Central memory CD8-positive, alpha-beta T cell (primary cell): Measurements from ENCODE around the gene OSBPL2.

Experiments used
- ATAC-seq: fragments of 150-1000 bp; cut with Tn5 transposase; replicated peaks from 2 replicates; pipeline ENCODE4 v1.10.0; 2022; ENCODE audit warnings: mild to moderate bottlenecking, moderate FRiP score, moderate number of reproducible peaks; ENCODE audit not compliant: poor library complexity, severe bottlenecking; ENCODE audit errors: extremely low read depth
- DNase-seq, 2 donors: peaks; one replicate each; pipeline ENCODE4 v3.0.0; 2021; ENCODE audit warnings: low spot score in 2 of 2
- H3K27ac Mint-ChIP-seq: one replicate; pipeline ENCODE4 v1.8.0; 2022; ENCODE audit warnings: low read depth, mild to moderate bottlenecking, moderate library complexity, mixed read lengths
- H3K27me3 Mint-ChIP-seq: one replicate; pipeline ENCODE4 v1.8.0; 2022; ENCODE audit warnings: mixed read lengths
- H3K36me3 Mint-ChIP-seq: one replicate; pipeline ENCODE4 v1.8.0; 2022; ENCODE audit warnings: mild to moderate bottlenecking, moderate library complexity, mixed read lengths; ENCODE audit not compliant: insufficient read depth
- H3K4me1 Mint-ChIP-seq: one replicate; pipeline ENCODE4 v1.8.0; 2022; ENCODE audit warnings: mixed read lengths
- H3K4me3 Mint-ChIP-seq: one replicate; pipeline ENCODE4 v1.8.0; 2022; ENCODE audit warnings: mild to moderate bottlenecking, moderate library complexity, mixed read lengths
- H3K9me3 Mint-ChIP-seq: one replicate; pipeline ENCODE4 v1.8.0; 2022; ENCODE audit warnings: mixed read lengths

OSBPL2 gene

DNA sequence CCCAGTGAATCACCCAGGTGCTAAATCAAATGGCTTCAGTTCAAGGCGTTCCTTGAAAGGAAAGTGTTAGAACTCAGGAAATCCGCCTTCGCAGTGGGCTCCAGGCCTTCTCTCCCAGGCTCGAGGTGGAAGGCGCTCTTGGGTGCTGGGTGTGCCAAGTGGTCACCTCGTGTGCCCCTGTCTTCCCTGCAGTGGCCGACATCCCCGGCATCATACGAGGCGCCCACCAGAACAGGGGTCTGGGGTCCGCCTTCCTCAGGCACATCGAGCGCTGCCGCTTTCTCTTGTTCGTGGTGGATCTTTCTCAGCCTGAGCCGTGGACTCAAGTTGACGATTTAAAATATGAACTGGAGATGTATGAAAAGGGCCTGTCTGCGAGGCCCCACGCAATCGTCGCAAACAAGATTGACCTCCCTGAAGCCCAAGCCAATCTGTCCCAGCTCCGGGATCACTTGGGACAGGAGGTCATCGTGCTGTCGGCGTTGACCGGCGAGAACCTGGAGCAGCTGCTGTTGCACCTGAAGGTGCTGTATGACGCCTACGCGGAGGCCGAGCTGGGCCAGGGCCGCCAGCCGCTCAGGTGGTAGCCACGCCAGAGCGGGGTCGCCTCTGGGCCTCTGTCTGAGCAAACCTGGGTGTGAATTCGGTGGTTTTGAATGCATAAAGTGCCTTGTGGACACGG is 37.7 kb upstream of the OSBPL2 start:
- no peaks in the 10 kb centered on the region for H3K9me3 Mint-ChIP-seq
- DNase-seq = no peak
- H3K27ac Mint-ChIP-seq = no peak overlapping the region
- peaks cover 37% of the 10 kb centered on the region for H3K36me3 Mint-ChIP-seq
- no peak for ATAC-seq
- no peak overlapping the region for H3K4me3 Mint-ChIP-seq
- no peaks in the 10 kb centered on the region for H3K27me3 Mint-ChIP-seq
- H3K4me1 Mint-ChIP-seq = no peaks in the 10 kb centered on the region

GRCh38 chr20:62201173-62202082 is 36.9 kb upstream of the OSBPL2 start:
- ATAC-seq (no peak), DNase-seq (no peak)
- Mint-ChIP-seq H3K9me3 (no peaks in the 10 kb centered on the region), H3K27me3 (no peaks in the 10 kb centered on the region), H3K36me3 (peaks cover 31% of the 10 kb centered on the region), H3K4me1 (no peaks in the 10 kb centered on the region), H3K27ac (peak overlapping the region; percentile 26), H3K4me3 (no peak overlapping the region)

GRCh38 chr20:62202083-62202395 is 36.3 kb upstream of the OSBPL2 start:
- peaks cover 26% of the 10 kb centered on the region for H3K36me3 Mint-ChIP-seq

GRCh38 chr20:62202676-62203377 is 35.5 kb upstream of the OSBPL2 start:
- no peak overlapping the region for H3K4me3 Mint-ChIP-seq
- H3K9me3 Mint-ChIP-seq = no peaks in the 10 kb centered on the region
- H3K36me3 Mint-ChIP-seq = peaks cover 23% of the 10 kb centered on the region
- no peaks in the 10 kb centered on the region for H3K4me1 Mint-ChIP-seq
- DNase-seq (no peak), ATAC-seq (no peak)
- no peak overlapping the region for H3K27ac Mint-ChIP-seq
- H3K27me3 Mint-ChIP-seq = no peaks in the 10 kb centered on the region

More at GRCh38 chr20:62202083-62202395, 36.3 kb upstream of the OSBPL2 start:
- Mint-ChIP-seq H3K27ac (peak overlapping the region; percentile 26), H3K9me3 (no peaks in the 10 kb centered on the region), H3K4me3 (no peak overlapping the region), H3K4me1 (no peaks in the 10 kb centered on the region), H3K27me3 (no peaks in the 10 kb centered on the region)
- DNase-seq (no peak), ATAC-seq (no peak)

GRCh38 chr20:62203378-62204030 is 34.8 kb upstream of the OSBPL2 start:
- Mint-ChIP-seq H3K4me3 (no peak overlapping the region), H3K27ac (no peak overlapping the region), H3K36me3 (peaks cover 20% of the 10 kb centered on the region), H3K9me3 (no peaks in the 10 kb centered on the region), H3K27me3 (no peaks in the 10 kb centered on the region), H3K4me1 (no peaks in the 10 kb centered on the region)
- DNase-seq (no peak), ATAC-seq (no peak)

DNA sequence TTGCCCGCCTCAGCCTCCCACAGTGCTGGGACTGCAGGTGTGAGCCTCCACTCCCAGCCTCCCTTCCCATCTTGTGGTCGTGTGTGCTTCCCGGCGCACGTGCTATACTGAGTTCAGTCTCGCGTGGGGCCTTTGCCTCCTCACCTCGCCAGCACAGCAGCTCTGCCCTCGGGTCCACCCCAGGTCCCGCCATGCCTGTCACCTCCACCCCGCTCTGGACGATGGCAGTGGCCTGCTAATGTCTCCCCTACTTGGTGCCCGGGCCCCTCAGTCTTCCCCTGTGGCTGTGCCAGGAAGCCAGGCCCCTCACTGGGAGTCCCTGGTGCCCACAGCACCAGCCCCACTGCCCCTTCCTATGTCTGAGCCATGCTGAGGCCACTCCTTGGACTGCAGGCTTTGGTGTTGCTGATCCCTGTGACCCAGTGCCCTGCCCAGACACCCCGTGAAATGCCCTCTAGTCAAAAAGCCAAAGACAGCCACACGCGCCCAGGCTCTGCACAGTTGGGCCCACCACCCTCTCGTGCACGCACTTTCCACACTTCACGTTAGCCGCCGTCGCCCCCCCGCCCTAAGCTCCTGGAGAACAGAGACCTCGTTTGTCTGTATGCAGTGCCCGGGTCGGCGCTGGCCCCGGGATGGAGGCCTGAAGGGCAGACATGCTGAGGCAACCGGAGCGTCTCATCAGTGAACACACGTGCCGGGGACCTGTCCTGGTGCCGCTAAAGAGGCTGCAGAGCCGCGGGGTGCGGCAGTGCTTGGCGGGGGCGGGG is 32.5 kb upstream of the OSBPL2 start:
- DNase-seq (no peak), ATAC-seq (no peak)
- Mint-ChIP-seq H3K9me3 (no peaks in the 10 kb centered on the region), H3K27ac (no peak overlapping the region), H3K27me3 (no peaks in the 10 kb centered on the region), H3K36me3 (peaks cover 4% of the 10 kb centered on the region), H3K4me1 (no peaks in the 10 kb centered on the region), H3K4me3 (no peak overlapping the region)

DNA sequence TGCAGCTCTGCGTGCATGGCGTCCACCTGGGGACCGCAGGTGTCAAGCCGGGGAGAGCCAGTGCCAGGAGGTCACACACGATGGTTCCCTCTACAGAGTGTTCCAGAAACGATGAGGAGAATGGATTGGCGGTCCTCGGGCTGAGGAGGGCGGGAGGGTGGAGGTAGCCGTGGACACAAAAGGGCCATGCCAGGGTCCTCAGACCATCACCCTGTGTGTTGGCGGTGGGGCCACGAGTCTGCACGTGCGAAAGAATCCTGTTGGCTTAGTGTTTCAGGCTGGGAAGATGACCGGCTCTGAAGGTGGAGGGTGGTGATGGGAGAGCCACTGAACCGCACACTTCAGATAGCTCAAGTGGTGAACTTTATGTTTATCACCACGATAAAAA is 31.9 kb upstream of the OSBPL2 start:
- H3K4me3 Mint-ChIP-seq = no peak overlapping the region
- H3K4me1 Mint-ChIP-seq = no peaks in the 10 kb centered on the region
- H3K36me3 Mint-ChIP-seq = peaks cover 4% of the 10 kb centered on the region

DNA sequence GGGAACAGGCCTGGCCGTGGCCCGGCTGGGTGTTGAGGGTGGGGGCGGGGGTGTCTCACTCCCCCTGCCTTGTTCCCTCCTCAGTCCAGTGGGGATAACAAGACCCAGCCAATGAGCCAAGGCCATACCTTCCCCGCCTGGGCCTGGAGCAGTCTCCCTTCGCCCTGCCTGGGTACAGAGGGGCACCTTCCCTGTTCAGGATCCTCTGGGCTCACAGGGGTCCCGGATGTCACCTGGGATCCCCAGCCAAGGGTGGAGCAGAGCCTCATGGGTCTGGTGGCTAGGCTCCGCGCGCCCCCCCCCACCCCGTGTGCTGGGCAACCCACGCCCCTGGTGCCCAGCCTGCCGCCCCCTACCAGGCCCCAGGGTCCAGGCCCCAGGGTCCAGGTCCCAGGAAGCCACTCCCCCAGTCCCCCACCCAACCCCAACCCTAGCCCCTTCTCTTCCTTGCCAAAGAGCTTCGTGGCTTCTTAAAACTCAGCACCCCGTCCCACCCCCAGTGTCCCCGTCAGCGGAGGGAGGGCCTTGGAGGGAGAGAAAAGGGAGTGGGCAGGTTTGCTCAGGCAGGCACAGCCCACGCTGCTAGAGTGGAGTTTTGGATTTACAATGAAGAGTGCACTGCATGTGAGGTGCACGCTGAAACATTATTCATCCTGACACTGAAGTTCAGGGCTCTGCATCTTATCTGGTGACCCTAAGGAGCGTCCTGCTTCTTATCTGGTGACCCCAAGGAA is 30.1 kb upstream of the OSBPL2 start:
- DNase-seq (no peak), ATAC-seq (no peak)
- Mint-ChIP-seq H3K4me1 (no peaks in the 10 kb centered on the region), H3K4me3 (no peak overlapping the region), H3K9me3 (no peaks in the 10 kb centered on the region), H3K36me3 (no peaks in the 10 kb centered on the region), H3K27me3 (no peaks in the 10 kb centered on the region), H3K27ac (no peak overlapping the region)

More for the DNA sequence above, 31.9 kb upstream of the OSBPL2 start:
- DNase-seq (no peak), ATAC-seq (no peak)
- no peak overlapping the region for H3K27ac Mint-ChIP-seq
- H3K27me3 Mint-ChIP-seq = no peaks in the 10 kb centered on the region
- no peaks in the 10 kb centered on the region for H3K9me3 Mint-ChIP-seq

DNA sequence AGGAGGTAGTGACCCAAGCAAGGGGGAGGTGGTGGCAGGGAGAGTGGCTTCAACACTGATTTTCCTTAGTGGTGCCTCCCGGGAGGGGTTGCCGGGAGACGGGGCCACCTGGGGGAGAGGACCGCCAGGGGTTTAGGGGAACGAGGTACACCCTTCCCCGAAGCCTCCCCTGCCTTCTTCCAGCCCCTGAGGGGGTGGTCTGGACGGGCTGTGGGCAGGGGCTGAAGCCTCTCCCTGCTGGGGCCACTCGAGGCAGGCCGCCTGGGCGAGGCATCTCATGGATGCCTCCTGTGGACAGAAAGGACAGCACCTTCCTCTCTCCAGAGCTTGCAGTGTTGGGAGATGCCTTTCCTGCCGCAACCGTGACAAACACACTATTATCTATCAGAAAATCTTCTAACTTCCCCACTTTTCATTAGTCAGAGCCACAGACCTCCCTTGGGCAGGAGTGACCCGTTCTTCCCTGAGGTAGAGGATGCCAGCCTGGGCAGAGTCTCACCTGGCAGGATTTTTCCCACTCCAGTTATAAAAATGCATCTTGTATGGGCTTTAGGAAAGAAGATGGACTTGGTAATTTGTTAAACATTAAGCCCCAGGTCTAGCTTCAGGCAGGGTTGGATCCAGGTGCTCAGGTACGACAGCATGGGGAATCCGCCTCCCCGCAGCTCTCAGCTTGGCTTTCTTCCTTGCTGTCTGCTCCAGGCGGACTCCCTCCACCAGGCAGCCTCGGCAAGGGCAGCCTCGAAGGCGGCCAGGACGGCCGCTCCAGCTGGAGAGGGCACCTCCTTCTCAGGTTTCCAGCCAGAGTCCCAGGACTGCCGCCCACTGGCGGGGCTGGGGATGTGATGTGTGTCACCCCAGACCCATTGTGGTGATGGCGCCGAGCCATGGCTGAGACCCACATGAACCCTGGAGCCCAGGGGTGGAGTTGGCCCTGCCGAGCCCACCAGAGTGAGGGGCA is 29.2 kb upstream of the OSBPL2 start:
- H3K4me1 Mint-ChIP-seq = no peaks in the 10 kb centered on the region
- no peak overlapping the region for H3K4me3 Mint-ChIP-seq
- H3K36me3 Mint-ChIP-seq = no peaks in the 10 kb centered on the region
- H3K9me3 Mint-ChIP-seq = no peaks in the 10 kb centered on the region
- H3K27me3 Mint-ChIP-seq = peaks cover under 1% of the 10 kb centered on the region
- no peak for DNase-seq
- ATAC-seq = no peak
- no peak overlapping the region for H3K27ac Mint-ChIP-seq

GRCh38 chr20:62209850-62210495 is 28.3 kb upstream of the OSBPL2 start:
- no peaks in the 10 kb centered on the region for H3K9me3 Mint-ChIP-seq
- no peaks in the 10 kb centered on the region for H3K4me1 Mint-ChIP-seq

More at GRCh38 chr20:62209850-62210495, 28.3 kb upstream of the OSBPL2 start:
- Mint-ChIP-seq H3K27me3 (peaks cover 9% of the 10 kb centered on the region), H3K4me3 (no peak overlapping the region), H3K27ac (no peak overlapping the region), H3K36me3 (no peaks in the 10 kb centered on the region)
- no peak for DNase-seq
- ATAC-seq = no peak
